ENCODE data around the gene ASTN2.

ASTN2 gene

DNA sequence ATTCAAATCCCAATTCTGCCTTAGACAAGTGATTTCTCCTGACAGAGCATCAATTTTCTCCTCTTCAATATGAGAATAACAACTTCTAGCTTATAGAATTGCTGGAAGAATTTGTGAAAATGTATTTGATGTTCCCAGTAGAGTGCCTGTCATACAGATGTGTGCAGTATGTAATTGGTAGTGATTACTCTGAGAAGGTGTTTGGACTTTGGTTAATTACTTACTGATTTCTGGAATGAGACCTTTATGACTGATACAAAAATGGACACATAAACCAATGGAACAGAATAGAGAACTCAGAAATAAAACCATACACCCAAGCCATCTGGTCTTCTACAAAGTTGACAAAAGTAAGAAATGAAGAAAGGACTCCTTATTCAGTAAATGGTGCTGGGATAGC is 829.7 kb downstream of the ASTN2 start:
- no peak for DNase-seq

DNA sequence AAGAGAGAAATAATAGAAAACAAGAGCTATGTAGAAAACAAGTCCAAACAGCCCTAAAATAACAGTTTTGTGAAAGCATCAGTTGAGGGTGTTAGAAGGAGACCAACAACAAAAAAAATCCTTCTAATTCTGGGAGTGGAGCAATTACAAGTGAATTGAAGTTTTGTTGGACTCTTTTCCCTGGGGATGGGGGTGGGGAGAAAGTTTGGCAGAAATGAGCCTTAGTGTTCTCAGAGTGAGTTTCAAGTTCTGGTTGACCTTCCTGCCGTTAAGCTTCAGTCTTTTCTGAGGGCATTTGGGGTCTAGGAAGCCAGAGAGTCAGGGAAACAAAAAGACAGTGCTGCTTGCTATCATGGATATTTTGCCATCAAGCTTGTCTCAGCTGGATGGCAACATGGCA is 834.0 kb downstream of the ASTN2 start:
- no peak for DNase-seq

DNA sequence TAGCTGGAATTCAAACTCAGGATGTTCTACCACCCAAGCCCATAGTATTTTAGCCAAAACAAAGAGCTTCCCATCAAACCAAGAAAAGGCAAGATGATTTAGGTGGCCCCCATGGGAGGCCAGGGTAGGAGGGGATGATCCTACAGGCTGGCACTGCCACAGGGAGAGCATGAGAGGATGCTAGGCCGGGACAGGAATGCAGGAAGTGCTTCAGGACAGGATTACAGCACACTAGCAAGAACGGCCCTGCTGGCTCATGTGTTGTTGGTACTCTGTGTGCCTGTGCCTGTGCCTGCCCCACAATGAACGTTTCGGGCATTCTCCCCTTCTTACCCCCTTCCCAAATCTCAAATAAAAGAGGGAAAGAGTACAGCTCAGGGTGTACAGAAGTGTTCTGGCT is 838.5 kb downstream of the ASTN2 start:
- no peak for DNase-seq

DNA sequence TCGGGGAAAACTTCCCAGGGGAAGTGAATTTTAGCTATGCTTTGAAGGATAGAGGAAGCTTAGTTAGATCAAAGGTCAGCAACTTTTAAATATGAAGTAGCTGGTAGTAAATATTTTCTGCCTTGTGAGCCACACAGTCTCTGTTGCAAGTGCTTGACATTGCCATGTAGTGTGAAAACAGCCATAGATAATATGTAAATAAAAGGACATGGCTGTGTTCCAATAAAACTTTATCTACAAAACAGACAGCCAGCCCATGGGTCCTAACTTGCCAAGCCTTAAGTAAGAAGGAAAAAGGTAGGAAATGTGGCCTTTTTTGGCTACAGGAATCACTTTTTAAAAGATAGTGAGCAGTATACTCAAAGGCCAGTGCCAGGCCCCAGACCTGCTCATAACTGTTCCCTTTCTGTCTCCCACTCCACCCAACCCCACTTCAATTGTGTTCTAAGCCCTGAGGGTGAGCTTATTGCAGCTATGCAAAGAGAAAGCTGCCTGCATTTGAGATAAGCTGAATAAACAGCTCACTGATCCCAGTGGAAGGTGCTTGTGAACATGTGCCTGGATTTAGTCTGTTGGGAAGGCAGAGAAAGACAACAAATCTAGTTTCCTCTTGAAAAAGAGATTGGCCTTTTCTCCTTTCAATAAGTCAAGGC is 840.7 kb downstream of the ASTN2 start:
- DNase-seq = no peak

DNA sequence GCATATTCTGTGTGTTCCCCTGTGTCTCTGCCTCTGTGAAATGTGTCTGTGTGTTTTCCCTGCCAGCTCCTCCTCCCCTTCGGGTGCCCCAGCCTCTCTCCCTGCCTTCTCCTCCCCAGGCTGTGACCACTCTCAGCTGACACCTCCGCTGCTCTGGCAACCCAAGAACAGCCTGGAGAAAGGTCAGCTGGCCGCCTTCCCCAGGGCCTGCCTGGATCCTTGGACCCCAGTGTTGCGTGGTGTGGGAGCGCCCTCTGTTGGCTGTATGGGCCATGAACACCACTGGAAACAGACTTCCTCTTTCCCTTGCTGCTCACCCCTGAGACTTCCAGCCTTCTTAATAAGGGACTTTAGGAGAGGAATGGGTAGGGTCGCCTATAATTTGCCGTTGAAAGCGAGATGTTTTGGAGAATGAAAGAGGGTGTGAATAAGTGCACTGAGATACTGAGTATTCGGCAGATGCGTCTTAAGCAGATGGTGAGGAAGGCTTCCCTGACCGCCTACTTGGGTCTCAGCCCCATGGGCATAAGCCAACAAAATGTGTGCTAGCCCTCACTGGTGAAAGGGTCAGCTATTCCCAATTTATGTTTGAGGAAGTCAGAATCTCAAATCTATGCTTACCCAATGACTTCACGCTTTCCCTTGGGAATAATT is 842.6 kb downstream of the ASTN2 start:
- peak; percentile 75 for DNase-seq

DNA sequence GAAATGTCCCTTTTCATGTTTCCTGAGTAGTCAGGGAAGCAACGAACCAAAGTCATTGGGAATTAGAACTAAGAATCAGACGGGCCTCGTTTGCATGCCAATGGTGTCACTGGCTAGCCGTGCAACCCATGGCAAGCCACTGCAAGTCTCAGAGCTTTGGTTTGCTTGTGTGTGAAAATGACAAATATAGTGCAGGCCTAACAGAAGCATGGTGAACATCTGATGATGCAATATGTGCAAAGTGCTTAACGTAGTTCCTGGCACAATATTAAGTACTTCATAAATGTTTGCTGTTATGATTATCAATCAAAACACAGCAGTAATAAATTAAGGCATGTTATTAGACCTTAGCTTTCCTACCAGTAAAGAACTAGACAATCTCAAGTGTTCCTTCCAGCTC is 845.7 kb downstream of the ASTN2 start:
- DNase-seq = no peak

DNA sequence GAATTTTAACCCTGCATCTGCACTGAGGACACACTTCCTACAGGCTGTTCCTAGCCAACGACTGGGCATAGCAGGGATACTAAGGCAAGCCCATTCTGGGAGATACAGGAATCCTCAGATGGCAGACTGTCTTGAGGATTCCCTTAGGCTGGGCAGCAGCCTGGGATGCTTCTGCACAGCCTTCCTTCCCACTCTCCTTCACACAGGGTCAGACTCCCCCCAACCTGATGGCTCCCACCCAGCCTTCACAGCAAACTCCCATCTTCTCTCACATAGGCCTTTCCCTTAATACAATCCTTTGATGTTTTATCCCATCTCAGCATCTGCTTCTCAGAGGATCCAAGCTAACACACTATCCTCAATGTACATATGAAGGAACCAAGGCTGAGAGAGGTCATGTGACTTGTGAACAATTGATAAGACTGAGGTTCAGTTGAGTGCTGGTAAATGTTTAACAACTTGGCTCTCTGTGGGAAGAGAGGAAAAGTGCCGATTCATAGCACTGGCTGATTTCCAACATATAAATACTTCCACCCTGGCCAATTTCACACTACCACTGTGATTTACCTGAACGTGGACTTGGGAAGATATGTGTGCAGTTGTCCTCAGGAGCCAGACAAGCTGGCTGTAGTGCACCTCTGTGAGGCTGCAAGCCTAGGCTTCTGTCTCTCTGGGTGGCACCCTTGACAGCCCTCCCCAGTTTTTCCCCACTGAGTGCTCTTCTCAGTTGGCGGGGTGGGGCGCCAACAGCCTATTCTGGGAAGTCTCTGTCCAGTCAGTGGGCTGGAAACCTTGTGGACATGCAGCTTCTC is 848.0 kb downstream of the ASTN2 start:
- DNase-seq = peak; percentile 66

DNA sequence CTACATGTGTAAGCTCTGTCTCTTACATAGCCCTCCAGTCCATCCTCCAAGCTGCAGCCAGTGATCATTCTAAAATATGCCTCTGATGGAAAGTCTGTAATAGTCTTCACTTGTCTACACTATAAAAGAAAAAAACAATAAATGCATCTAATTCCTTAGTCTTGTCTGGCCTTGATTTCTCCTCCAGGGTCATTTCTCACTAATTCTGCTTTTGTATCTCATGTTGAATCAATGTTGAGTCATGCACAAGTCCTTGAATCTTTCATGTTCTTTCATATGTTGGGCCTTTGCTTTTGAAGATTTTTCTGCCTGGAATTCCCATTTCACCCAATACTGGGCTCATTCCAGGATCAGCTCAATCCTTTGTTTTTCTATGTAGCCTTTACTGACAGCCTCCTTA is 848.9 kb downstream of the ASTN2 start:
- no peak for DNase-seq

DNA sequence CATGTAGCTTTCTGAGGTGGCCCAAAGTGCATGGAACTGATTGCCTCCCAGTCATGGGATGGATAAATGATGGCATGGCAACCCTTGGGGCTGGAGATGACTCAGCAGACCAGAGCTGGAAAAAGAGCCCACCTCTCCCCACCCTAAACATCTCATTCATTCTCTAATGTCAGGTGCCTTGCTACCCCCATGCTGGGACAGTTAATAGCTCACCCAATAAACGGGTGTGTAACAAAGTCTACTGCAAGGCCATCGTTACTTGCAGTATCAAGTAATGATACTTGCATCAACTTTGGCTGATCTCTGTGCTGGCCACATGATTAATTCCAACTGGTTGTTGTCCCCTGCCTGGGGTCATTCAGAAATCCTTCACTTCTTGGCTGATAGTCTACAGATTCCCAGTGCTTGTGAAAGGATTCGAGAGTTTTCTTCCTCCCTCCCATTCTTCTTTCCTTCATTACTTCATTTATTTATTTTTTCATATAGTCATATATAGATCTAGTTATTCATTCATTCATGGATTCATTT is 850.5 kb downstream of the ASTN2 start:
- no peak for DNase-seq

DNA sequence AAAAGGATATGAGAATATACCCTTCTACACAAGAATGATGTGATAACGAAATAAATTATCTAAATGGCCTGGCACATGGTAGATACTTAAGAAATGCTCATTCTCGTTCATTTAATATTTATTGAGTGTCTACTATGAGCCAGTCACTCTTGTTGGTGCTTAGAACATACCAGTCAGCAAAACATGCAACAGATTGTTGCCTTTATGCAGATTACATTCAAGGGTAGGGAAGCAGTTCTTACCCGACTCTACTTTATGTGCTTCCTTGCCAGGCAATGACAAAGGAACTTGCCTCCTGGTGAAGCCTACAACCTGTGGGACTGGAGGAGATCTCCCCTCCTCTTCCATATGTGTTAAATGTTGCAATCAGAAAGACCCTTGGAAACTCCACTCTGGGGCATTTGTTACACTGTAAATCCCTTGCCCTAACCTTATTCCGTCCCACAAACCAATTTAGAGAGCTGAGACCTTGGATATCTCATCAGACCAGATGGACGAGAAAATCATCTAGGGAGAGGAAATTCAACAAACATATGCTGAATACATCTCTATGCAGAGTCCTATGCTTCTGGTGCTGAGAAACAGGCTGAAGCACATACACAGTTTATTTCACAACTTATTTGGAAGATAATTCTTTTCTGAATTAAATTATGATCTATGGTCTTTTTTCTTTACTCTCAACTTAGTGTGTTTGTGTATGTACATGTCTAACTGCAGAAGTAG is 855.9 kb downstream of the ASTN2 start:
- no peak for DNase-seq

DNA sequence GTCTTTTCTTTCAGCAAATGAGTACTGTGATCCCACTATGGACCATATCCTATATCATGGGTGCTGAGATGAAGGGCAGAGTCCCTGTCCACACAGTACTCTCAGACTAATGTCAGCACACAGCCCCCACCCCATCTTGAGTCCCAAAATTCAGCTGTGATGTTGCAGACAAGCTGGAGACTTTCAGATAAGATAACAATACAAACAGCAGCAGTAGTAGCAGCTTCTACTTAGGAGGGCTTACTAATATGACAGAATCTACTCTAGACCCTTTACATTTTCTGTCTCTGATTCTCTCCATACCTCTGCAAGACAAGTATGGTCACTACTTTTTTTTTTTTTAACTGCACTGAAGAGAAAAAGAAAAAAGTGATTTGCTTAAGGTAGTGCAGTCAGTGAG is 856.8 kb downstream of the ASTN2 start:
- DNase-seq = no peak

DNA sequence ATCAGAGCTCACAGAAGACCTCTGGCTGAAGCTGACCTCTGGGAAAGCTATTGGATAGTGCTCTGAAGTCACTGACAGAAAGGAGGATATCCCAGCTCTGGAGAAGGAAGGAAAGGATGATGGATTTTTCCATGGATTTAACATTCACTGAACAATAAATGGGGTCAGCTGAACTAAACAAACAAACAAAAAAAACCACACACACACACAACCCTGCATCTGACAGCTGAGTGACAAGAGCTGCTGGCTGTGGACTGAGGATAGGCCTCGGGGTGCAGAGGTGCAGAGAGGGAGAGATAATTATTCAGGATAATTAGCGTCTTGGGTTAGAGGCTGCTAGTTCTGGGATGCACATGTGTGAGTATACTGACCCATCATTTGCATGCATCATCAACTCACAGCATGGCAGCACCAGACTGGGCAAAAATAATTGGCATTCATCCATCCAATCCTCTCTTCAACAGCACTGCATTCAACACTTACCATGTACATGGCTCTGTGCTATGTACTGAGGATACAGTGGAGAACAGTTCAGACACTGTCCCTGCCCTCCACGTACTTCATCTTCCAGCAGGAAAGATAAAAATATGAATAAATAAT is 859.2 kb downstream of the ASTN2 start:
- no peak for DNase-seq

DNA sequence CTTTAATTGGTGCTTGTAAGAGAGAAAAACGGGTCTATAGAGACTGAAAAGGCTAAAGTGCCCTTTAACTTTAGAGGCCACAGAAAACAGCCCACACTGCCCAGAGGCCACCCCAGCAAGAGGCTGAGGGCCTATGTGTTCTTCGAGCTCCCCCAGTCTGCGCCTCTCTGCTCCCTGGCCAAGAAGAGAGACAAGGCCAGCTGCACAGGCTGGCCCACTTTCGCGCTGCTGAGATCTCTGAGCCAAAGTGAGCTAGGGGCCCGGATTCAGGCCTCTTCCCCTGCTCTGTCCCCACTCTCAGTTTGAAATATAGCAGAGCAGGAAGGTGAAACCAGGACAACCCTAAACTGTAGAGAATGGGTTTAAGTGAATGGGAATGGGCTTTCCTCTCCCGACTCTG is 859.7 kb downstream of the ASTN2 start:
- no peak for DNase-seq

DNA sequence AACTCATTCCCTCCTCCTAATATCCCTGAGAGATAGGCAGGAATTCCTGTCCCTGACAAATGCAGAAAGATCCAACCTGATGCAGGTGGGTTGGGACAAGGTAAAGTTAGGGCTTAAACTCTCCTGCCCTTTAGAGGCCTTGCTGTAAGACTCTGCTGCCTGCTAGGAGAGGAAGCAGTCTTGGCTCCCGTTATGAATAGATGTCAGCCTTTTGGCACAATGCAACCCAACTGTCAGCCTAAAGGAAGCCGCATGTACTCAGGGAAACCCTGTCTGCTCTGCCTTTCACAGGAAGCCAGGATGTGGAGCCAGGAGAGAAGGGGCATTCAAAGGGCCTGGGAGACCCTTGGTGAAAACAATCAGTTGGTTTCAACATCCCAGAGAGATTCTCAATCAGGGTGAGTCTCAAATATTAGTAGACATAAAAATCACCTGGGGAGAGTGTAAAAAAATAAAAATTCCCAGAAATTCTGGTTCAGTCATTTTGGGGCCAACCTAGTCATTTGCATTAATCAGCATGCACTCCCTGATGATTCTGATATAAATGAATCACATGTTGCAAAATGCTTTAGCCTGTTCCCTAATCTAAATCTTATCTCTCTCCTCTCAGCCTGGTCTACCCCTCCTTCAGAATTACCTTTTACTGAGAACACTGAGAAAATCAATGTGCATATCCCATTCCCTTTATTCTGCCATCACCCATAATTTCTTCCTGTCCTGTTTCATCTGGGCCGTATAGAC is 864.0 kb downstream of the ASTN2 start:
- no peak for DNase-seq

DNA sequence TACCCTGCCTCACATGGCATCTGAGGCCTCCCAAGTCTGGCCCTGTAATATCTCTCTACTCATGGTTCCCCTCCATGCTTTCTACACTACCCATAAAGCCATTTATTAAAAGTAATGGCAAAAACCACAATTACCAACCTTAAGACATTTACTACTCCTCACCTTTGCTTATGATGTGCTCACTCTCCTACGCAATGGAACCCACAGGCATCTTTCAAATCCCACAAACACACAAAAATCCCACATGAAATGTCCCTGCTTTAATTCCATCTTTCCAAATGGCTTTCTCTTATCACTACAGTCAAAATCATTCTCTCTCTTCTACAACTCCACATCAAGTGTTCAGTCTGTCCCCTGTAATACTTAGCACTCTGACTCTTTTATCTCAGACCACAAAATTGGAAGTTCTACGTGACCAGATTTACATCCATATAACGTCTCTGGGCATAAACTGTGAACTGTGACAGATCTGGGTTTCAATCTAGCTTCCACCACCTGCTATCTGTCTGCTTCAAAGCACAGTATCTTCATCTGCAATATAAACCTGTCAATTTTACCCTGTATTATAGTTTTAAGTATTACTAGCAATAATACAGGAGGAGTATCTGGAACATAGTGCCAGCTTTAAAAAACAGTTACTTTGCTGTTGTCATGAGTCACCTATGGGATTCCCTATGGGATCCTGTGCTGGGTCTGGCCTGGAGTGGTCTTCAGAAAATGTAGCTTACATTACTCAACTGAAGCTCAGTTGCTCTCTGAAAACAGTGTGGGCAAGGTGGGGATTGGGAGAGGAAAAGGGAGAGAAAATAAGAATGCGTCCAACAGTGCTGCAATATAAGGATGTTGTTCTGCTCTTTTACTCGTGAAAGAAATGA is 864.8 kb downstream of the ASTN2 start:
- DNase-seq = no peak

DNA sequence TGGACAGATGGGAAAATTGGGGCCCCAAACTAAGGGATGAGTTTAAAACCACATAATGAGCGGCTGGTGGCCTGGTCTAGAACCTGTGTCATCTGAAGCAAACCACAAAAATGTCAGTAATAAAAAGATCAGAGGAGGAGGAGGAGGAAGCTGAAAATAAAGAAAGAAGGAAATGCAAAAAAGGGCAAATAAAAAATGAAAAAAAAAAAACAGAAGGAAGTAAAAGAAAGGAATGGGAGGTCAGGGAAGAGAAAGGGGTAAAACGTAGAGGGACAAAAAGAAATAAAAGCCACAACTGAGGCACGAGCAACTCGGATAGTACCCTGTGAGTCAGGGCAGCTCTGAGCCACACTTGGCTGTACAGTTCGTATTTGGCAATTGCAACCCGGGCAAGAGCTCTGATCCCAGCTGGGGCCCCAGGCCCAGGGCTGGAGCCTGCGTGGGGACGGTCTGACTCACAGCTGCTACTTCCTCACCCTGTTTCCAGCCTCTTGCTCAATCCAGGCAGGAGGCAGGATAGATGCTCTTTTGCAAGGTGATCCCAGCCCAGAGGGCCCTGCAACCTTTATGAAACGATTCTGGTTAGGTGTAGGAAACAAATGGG is 865.7 kb downstream of the ASTN2 start:
- DNase-seq = peak; percentile 75

DNA sequence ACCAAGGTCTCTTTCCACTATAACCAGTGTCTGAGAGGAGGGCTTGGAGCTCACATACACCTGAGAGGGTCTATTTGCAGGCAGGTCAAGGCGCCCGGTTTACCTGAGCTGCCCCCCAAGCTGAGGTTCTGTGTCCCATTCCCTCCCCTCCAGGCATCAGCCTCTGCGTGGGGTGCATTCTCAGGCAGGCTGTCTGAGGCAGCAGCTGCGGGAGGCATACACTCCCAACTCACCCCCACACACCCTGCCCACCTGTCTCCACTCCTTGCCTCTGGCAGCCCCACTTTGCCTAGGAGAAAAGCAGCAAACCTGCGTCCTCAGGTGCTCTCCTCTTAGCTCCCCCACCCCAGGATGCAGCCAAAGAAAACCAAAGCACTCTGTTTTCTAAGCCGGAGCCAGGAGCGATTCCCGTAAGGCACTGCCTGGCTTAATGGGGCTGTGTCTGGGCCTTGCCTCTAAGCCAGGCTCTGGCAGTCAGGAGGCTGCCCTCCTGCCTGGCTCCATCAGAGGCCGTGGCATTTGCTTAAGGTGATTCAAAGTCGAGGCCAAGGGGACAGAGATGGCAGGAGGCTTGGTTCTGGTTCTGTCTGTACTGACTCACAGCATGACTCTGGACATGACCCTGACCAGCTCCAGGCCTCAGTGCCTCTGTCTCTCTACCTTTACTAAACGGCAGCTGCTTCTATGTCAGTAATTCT is 867.0 kb downstream of the ASTN2 start:
- DNase-seq = peak; percentile 30

DNA sequence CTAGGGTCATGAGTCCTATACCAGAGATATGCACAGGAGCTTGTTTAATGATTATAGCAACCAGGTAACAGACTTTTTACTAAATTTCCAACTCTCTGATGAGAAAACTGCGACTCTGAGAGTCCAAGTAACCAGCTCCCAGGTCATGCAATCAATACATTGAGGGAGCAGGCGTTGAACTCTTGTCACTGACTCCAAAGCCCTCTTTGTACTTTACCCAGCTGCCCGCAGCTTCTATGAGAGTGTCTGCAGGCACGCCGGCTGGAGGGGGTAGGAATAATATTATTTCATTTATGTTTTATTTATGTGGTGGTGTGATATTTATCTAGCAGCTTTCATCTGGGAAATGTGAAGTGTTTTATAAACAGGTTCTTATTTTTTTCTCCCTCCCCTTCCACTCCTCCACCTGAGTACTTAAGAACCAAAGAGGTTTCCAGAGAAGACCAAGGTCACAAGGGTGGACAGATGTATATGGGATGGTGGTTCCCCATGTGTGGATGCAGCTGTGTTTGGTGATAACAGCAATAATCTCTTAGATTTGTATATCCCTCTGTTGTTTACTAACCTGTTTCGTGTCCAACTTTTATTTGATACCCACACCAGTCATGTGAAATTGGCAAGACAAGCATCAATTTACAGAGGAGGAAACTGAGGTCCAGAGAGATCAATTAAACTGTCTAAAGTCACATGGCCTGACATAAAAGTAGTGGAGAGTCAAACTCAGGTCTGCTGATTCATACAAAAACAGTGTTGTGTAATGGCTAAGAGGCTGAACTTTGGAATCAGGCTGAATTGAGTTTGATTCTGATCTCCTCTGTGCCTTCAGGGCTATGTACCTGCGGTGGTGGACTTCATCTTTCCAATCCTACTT is 867.9 kb downstream of the ASTN2 start:
- peak; percentile 32 for DNase-seq

DNA sequence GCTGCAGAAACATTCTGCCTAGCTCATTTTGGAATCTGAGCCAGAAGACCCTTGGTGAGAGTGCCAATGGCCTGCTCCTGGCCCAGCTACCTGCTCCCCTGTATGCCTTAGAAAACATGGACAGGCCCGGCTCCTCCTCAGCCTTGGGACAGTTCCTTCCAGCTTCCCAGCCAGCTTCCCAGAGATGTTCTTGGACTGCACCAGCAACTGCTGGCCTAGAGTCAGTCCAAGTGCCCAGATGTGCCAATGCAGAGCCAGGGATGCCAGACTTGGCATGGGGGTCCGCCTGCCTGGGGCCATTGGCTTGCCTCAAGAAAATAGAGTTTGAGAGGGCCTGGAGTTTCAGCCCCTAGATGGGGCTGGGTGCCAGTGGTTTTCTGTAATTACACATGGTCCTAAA is 870.0 kb downstream of the ASTN2 start:
- DNase-seq = no peak
